ENCODE results near the gene ULK2.
"Not testable (repeated sequence)": the region's sequence is repeated elsewhere in the genome, so short reads cannot be mapped to it uniquely, and the experiment has no call there.

- TF ChIP-seq ZNF274 (IDR thresholded peaks at IDR 0.05; ENCODE audit: low read depth, low read length); YY1 (IDR thresholded peaks at IDR 0.05; ENCODE audit: insufficient read depth, insufficient read length); SUZ12 (IDR thresholded peaks at IDR 0.05; ENCODE audit: extremely low read depth, insufficient read depth, insufficient read length): not testable (repeated sequence)
Measured at GRCh38 chr17:19860647-19861177, 7.0 kb downstream of the ULK2 start.
